RWPE1 (cell line): ENCODE measurements around the gene SSBP3.

Source experiments
- CTCF ChIA-PET: fragments of 350-600 bp; sonication (Branson Sonifier 250); formaldehyde crosslinking; extraction: SDS; loops from one replicate; lab custom pipeline; 2021; lab: Yijun Ruan, JAX
- POLR2A ChIA-PET: fragments of 400-600 bp; formaldehyde crosslinking; extraction: SDS; loops from one replicate; lab custom pipeline; 2020; ENCODE audit warnings: antibody characterized with exemption; ENCODE audit not compliant: low non-redundant PET; lab: Yijun Ruan, JAX
- DNase-seq: peaks from one replicate; pipeline ENCODE4 v3.0.0; 2012; ENCODE audit warnings: low spot score
- H3K27ac ChIP-seq: fragments of 450-650 bp; 2 replicates; pipeline ENCODE4 v1.5.1; 2017
- TF ChIP-seq, protein P1 (sequence below): fragments of 450-650 bp; conservative IDR thresholded peaks from 2 replicates; pipeline ENCODE4 v1.5.1; 2017; ENCODE audit warnings: low read depth, mild to moderate bottlenecking

SSBP3 gene

DNA sequence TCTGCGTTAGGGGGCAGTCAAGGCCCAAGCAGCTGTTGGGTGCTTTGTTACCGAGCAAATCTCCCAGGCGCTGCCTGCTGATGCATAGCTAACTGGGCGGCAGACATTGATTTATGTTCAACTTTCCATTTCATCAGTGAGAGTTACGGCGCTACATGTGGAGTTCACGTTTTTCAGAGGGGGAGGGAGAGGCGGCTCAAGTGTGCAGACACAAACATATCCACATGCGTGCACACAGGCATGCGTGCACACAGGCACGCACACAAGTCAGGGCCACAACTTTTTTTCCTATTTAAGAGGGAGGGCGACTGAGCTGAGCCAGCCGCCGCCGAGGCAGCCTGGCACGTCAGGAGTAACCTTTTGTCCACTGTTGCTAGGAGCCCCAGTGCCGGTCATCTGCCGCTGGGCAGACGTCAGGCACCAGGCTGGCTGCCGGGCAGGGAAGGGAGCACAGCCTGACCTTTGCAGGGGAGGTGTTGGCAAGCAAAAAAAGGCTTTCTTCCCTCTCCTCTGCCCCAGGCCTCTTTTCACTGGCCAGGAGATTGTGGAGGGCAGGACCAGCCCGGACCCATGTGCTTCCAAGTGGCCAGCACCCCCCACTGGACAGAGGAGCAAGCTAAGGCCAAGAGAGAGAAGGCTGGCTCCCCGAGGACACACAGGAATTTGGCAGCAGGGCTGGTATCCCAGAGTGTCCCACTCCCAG is 133.0 kb downstream of the SSBP3 start:
- ChIA-PET CTCF (no interaction called here), POLR2A (no interaction called here)
- TF ChIP-seq, protein P1, sequence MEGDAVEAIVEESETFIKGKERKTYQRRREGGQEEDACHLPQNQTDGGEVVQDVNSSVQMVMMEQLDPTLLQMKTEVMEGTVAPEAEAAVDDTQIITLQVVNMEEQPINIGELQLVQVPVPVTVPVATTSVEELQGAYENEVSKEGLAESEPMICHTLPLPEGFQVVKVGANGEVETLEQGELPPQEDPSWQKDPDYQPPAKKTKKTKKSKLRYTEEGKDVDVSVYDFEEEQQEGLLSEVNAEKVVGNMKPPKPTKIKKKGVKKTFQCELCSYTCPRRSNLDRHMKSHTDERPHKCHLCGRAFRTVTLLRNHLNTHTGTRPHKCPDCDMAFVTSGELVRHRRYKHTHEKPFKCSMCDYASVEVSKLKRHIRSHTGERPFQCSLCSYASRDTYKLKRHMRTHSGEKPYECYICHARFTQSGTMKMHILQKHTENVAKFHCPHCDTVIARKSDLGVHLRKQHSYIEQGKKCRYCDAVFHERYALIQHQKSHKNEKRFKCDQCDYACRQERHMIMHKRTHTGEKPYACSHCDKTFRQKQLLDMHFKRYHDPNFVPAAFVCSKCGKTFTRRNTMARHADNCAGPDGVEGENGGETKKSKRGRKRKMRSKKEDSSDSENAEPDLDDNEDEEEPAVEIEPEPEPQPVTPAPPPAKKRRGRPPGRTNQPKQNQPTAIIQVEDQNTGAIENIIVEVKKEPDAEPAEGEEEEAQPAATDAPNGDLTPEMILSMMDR: no peak
- no peak for DNase-seq
- H3K27ac ChIP-seq: peak overlapping the region; percentile 70

DNA sequence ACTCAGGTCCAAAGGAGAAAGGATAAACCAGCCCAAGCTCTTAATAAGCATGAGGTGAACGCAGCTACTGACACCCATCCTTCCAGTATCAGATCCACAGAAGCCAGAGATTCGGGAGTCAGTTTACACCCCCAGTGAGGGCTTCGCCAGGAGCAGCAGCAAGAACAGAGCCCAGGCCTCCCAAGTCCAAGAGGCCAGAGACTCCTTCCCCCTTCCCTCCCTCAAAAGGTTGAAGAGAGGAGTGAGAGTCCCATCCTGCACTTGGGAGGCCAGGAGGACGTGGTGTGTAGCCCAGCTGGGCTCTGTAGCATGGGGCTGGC is 133.5 kb downstream of the SSBP3 start:
- POLR2A ChIA-PET: no interaction called here
- H3K27ac ChIP-seq: peak overlapping the region; percentile 70
- TF ChIP-seq, protein P1: no peak
- CTCF ChIA-PET: no interaction called here
- no peak for DNase-seq

DNA sequence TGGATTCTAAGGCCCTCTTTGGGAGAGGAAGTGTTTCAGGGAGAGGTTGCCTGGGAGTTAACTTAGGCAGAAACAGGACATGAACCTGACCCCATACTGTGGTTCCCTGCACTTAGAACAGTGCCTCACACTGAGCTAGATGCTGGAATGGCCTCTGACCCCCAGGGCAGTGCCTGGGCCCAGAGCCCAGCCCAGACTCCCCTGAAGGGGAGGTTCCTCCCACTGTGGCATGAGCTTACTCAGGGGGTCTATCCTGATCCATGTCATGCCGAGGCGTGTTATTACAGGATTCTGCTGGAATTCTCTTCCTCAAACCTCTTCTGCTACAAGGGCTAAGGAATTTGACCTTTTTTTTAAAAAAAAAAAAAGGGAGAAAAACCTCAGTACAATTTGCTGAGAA is 134.1 kb downstream of the SSBP3 start:
- CTCF ChIA-PET: no interaction called here
- TF ChIP-seq, protein P1: no peak
- peak; percentile 42 for DNase-seq
- peak overlapping the region; percentile 70 for H3K27ac ChIP-seq
- POLR2A ChIA-PET: no interaction called here

DNA sequence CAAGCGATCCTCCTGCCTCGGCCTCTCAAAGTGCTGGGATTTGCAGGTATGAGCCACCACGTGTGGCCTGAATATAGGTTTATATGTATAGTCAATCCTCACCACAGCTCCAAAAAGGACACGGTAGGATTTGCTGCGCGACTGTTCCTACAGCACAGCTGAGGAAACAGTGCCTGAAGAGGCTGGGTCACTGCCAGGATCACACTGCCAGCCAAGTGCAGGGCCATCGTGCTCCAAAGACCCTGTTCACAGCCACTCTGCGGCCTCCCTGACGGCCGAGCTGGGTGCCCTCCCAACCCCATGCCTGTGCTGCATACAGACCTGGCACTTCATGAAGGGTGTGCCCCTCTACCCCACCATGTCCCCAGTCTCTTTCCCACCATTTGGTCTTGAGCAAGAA is 134.9 kb downstream of the SSBP3 start:
- DNase-seq: no peak
- CTCF ChIA-PET: interaction anchor here (0.6 kb wide), 1 partner anchor 32 kb away, joined by 7 read pairs; no protein-coding TSS in a partner anchor
- POLR2A ChIA-PET: no interaction called here
- TF ChIP-seq, protein P1: no peak
- H3K27ac ChIP-seq: peak overlapping the region; percentile 70

- ChIA-PET POLR2A (no interaction called here), CTCF (no interaction called here)
- TF ChIP-seq, protein P1: no peak
- no peak overlapping the region for H3K27ac ChIP-seq
- no peak for DNase-seq
Observed at GRCh38 chr1:54270543-54270942, 135.7 kb downstream of the SSBP3 start.

DNA sequence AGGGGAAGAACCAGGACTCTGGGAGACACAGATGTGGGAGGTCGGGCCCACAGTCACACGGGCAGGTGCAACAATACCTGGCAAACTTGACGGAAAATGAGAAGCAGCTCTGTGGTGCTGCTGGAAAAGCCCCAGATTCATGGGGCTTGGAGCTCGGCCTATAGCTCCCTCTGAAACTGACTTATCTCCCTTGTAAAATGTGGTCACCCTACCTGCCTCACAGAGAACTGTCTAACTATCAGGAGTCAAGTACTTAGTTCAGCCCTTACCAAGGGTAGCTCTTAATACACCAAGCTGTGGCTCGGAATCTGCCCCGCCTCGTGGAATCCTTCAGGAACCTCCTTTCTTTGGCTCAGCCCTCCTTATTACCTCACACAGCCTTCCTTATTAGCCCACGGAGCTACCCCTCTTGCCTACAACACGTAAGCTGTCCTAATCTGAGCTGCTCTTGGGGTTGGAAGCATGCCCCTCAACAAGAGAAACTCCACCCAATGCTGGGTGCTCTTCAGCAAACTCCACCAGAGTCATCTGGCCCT is 137.4 kb downstream of the SSBP3 start:
- no peak for DNase-seq
- ChIA-PET CTCF (no interaction called here), POLR2A (no interaction called here)
- no peak overlapping the region for H3K27ac ChIP-seq
- TF ChIP-seq, protein P1: no peak
